CD14-positive monocyte (primary cell): ENCODE data around the gene L3MBTL3. TPM values are rescaled to one million over a fixed set of nuclear protein-coding genes. Genes with fewer than 3 reads are reported as not detected.

Experiments used
- DNase-seq, 3 donors: peaks; one replicate each; pipeline ENCODE4 v3.0.0-alpha.2; 2011 to 2022
- H2AFZ ChIP-seq: 2 replicates; pipeline ENCODE4 v1.6.0; 2012; ENCODE audit warnings: mild to moderate bottlenecking, low read depth, low read length, inconsistent platforms; ENCODE audit not compliant: insufficient read depth, poor library complexity, severe bottlenecking
- H3K27ac ChIP-seq, 2 donors: 1 replicate in 1 of 2; 2 replicates in 1 of 2; pipeline ENCODE4 v1.5.1; 2012 to 2013; ENCODE audit warnings: low read length in 2 of 2, control low read depth in 1 of 2, inconsistent platforms in 1 of 2, low read depth in 1 of 2, mild to moderate bottlenecking in 1 of 2
- H3K27me3 ChIP-seq, 2 donors: one replicate each; pipeline versions ENCODE4 v1.6.0 to v1.6.1; 2011 to 2013; ENCODE audit warnings: low read length in 2 of 2; ENCODE audit not compliant: control insufficient read depth in 2 of 2, insufficient read depth in 2 of 2
- H3K36me3 ChIP-seq, 2 donors: replicated peaks in 1 of 2; 1 replicate in 1 of 2; 2 replicates in 1 of 2; pipeline versions ENCODE4 v1.5.1 to v1.6.1; 2012 to 2013; ENCODE audit warnings: low read length in 2 of 2, control low read depth in 1 of 2, inconsistent platforms in 1 of 2, mild to moderate bottlenecking in 1 of 2; ENCODE audit not compliant: insufficient read depth in 2 of 2, control insufficient read depth in 1 of 2
- H3K4me1 ChIP-seq, 2 donors: 1 replicate in 1 of 2; 2 replicates in 1 of 2; pipeline versions ENCODE4 v1.5.1 to v1.6.1; 2012 to 2013; ENCODE audit warnings: low read length in 2 of 2, control low read depth in 1 of 2, inconsistent platforms in 1 of 2, mild to moderate bottlenecking in 1 of 2, moderate library complexity in 1 of 2; ENCODE audit not compliant: insufficient read depth in 2 of 2, control insufficient read depth in 1 of 2
- H3K4me2 ChIP-seq: replicated peaks from 2 replicates; pipeline ENCODE3; 2012; ENCODE audit warnings: low read length, moderate library complexity, mild to moderate bottlenecking; ENCODE audit not compliant: poor library complexity, severe bottlenecking; ENCODE audit errors: extremely low read depth
- H3K4me3 ChIP-seq, 3 experiments: fragments of 200-600 bp in 1 of 3; sonication (generic) in 1 of 3; replicated peaks in 1 of 3; 1 replicate in 2 of 3; 2 replicates in 1 of 3; pipeline ENCODE4 v1.5.1; 2011 to 2013; ENCODE audit warnings: low read length in 3 of 3, mild to moderate bottlenecking in 3 of 3, control low read depth in 2 of 3, low read depth in 2 of 3, inconsistent platforms in 1 of 3, moderate library complexity in 1 of 3
- H3K79me2 ChIP-seq: 2 replicates; pipeline ENCODE4 v1.6.0; 2012; ENCODE audit warnings: mild to moderate bottlenecking, control low read depth, inconsistent platforms, low read length, moderate library complexity; ENCODE audit not compliant: insufficient read depth
- H3K9ac ChIP-seq: 2 replicates; pipeline ENCODE4 v1.6.0; 2017; ENCODE audit warnings: low read length, mild to moderate bottlenecking; ENCODE audit not compliant: insufficient read depth, poor library complexity, severe bottlenecking
- H3K9me3 ChIP-seq, 2 donors: replicated peaks in 1 of 2; 1 replicate in 1 of 2; 2 replicates in 1 of 2; pipeline versions ENCODE4 v1.5.1 to v1.6.1; 2012 to 2013; ENCODE audit warnings: low read length in 2 of 2, control low read depth in 1 of 2; ENCODE audit not compliant: control insufficient read depth in 1 of 2, insufficient read depth in 1 of 2
- H4K20me1 ChIP-seq: 2 replicates; pipeline ENCODE4 v1.6.0; 2012; ENCODE audit warnings: mild to moderate bottlenecking, low read length, control low read depth, moderate library complexity; ENCODE audit not compliant: insufficient read depth
- H3K27ac Mint-ChIP-seq, 7 donors: one replicate each; pipeline ENCODE4 v1.8.0; 2020; ENCODE audit warnings: mild to moderate bottlenecking in 7 of 7, mixed read lengths in 7 of 7, moderate library complexity in 6 of 7, inconsistent platforms in 2 of 7
- H3K27me3 Mint-ChIP-seq, 3 donors: one replicate each; pipeline ENCODE4 v1.8.0; 2021 to 2022; ENCODE audit warnings: low read depth in 3 of 3, mild to moderate bottlenecking in 3 of 3, mixed read lengths in 3 of 3, moderate library complexity in 3 of 3, inconsistent platforms in 1 of 3
- H3K36me3 Mint-ChIP-seq, 2 donors: one replicate each; pipeline ENCODE4 v1.8.0; 2020; ENCODE audit warnings: mixed read lengths in 2 of 2, inconsistent platforms in 1 of 2, mild to moderate bottlenecking in 1 of 2
- H3K4me1 Mint-ChIP-seq: one replicate; pipeline ENCODE4 v1.8.0; 2020; ENCODE audit warnings: mild to moderate bottlenecking, mixed read lengths
- H3K4me3 Mint-ChIP-seq, 2 donors: one replicate each; pipeline ENCODE4 v1.8.0; 2020; ENCODE audit warnings: mild to moderate bottlenecking in 2 of 2, mixed read lengths in 2 of 2, moderate library complexity in 1 of 2
- H3K9me3 Mint-ChIP-seq, 7 donors: one replicate each; pipeline ENCODE4 v1.8.0; 2020 to 2022; ENCODE audit warnings: mixed read lengths in 7 of 7, mild to moderate bottlenecking in 6 of 7, moderate library complexity in 6 of 7, inconsistent platforms in 2 of 7
- WGBS: methylation state at CpG from one replicate; pipeline ENCODE4 v1.1.5; 2013; ENCODE audit warnings: missing lambda C conversion rate; ENCODE audit not compliant: insufficient coverage; 5-methylcytosine and 5-hydroxymethylcytosine counted together
- intact Hi-C, 2 donors: fragments of 100-400 bp; cut with micrococcal nuclease; formaldehyde crosslinking; loops; one replicate each; pipeline versions ENCODE4 v1.15.0 to v1.15.1; 2023
- polyA plus RNA-seq, 3 donors: library from polyadenylated mRNA; depleted of rRNA in 1 of 3; unstranded in 2 of 3; stranded (reverse) in 1 of 3; fragments of 300-500 nt in 2 of 3; fragments of >200 nt in 1 of 3; fragmentation: Illumina TruSeq in 2 of 3; gene quantifications; 1 replicate in 2 of 3; 2 replicates in 1 of 3; pipeline ENCODE4 v1.2.3, GENCODE V29; 2012 to 2021
- TF ChIP-seq, protein P1 (sequence below): fragments of 200-600 bp; IDR thresholded peaks from one replicate; pipeline ENCODE4 v1.8.0; 2022; ENCODE audit warnings: antibody characterized with exemption, mild to moderate bottlenecking

The L3MBTL3 gene
- polyA plus RNA-seq, 3 donors = 2.1 to 8.0 (median 3.7) TPM

DNA sequence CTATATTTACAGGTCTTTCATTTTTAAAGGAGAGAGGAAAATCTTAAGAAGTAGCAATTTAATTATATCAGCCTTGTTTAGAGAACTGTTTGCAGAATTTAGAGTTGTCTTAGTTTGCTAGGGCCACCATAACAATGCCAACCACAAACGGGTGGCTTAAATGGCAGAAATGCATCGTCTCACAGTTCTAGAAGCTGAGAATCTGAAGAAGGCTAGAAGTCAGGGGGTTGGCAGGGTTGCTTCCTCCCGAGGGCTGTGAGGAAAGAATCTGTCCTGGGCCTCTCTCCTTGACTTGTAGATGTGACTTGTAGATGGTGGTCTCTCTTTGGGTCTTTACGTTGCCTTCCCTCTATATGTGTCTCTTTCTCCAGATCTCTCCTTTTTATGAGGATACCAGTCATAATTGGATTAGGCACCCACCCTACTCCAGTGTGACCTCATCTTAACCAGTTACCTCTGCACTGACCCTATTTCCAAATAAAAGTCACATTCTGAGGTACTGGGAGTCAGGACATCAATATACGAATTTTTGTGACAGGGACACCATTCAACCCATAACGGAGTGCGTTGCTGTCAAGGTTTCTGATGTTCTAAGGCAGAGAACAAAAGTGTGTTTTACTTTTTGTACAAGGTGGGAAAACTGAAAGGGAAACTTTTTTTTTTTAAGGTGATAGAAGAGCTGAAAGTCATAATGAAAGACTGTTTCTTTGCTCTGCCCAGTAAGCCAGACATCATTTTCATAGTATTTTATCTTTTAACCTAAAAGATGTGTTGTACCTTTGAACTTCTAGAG is 119.9 kb downstream of the L3MBTL3 start:
- peaks cover 13 to 22% of the 10 kb centered on the region in 2 donors for H3K4me1 ChIP-seq

DNA sequence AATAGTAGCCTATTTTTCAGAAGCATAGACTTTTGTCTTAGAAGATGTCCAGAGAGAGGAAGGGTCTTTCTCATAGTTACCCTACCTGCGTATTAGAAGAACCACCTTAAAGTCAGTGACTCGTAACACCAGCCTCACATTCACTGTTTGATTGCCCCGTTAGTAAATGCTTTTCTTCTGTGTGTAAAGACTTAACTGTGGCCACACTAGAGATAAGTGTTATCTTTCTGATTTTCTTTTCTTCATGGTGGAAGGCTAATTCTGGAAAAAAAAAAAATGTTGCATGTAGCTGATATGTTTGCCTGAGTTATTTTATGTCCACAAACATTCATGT is 120.5 kb downstream of the L3MBTL3 start:
- Mint-ChIP-seq H3K4me1 (peaks cover 20% of the 10 kb centered on the region), H3K9me3 (peaks cover 0 to 4% (median 0%) of the 10 kb centered on the region in 7 donors), H3K27me3 (no peaks in the 10 kb centered on the region), H3K27ac (no peak overlapping the region), H3K36me3 (peaks cover 38 to 57% of the 10 kb centered on the region in 2 donors), H3K4me3 (no peak overlapping the region)
- Histone ChIP-seq H3K4me2 (no peak overlapping the region), H3K27me3 (no peaks in the 10 kb centered on the region), H3K9ac (no peak overlapping the region), H3K4me1 (peaks cover 13 to 22% of the 10 kb centered on the region in 2 donors), H3K79me2 (no peaks in the 10 kb centered on the region), H3K36me3 (peaks cover 4 to 37% of the 10 kb centered on the region in 2 donors), H3K27ac (no peak overlapping the region), H3K4me3 (no peak overlapping the region), H2AFZ (no peak overlapping the region), H3K9me3 (no peaks in the 10 kb centered on the region), H4K20me1 (no peaks in the 10 kb centered on the region)
- no peak for DNase-seq
- intact Hi-C loops = no loop called here
- WGBS = no CpG with 5 or more reads among the region's 3 CpGs
- TF ChIP-seq, protein P1, sequence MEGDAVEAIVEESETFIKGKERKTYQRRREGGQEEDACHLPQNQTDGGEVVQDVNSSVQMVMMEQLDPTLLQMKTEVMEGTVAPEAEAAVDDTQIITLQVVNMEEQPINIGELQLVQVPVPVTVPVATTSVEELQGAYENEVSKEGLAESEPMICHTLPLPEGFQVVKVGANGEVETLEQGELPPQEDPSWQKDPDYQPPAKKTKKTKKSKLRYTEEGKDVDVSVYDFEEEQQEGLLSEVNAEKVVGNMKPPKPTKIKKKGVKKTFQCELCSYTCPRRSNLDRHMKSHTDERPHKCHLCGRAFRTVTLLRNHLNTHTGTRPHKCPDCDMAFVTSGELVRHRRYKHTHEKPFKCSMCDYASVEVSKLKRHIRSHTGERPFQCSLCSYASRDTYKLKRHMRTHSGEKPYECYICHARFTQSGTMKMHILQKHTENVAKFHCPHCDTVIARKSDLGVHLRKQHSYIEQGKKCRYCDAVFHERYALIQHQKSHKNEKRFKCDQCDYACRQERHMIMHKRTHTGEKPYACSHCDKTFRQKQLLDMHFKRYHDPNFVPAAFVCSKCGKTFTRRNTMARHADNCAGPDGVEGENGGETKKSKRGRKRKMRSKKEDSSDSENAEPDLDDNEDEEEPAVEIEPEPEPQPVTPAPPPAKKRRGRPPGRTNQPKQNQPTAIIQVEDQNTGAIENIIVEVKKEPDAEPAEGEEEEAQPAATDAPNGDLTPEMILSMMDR = no peak

More for the DNA sequence above, 119.9 kb downstream of the L3MBTL3 start:
- Histone ChIP-seq H3K36me3 (peaks cover 4 to 38% of the 10 kb centered on the region in 2 donors), H3K9ac (no peak overlapping the region), H3K9me3 (no peaks in the 10 kb centered on the region), H3K27ac (no peak overlapping the region), H3K4me2 (no peak overlapping the region), H3K4me3 (no peak overlapping the region), H2AFZ (no peak overlapping the region), H4K20me1 (no peaks in the 10 kb centered on the region), H3K27me3 (no peaks in the 10 kb centered on the region), H3K79me2 (no peaks in the 10 kb centered on the region)
- H3K36me3 Mint-ChIP-seq = peaks cover 40 to 58% of the 10 kb centered on the region in 2 donors
- WGBS = 77% methylated on average over 3 of the region's 7 CpGs
- peaks cover 20% of the 10 kb centered on the region for H3K4me1 Mint-ChIP-seq
- H3K9me3 Mint-ChIP-seq = peaks cover 0 to 4% (median 0%) of the 10 kb centered on the region in 7 donors
- no peak for DNase-seq
- no peaks in the 10 kb centered on the region for H3K27me3 Mint-ChIP-seq
- intact Hi-C loops = no loop called here
- no peak overlapping the region for H3K27ac Mint-ChIP-seq
- no peak overlapping the region for H3K4me3 Mint-ChIP-seq
- TF ChIP-seq, protein P1 = no peak
